ENCODE results near the gene IL22RA1.

The IL22RA1 gene

DNA sequence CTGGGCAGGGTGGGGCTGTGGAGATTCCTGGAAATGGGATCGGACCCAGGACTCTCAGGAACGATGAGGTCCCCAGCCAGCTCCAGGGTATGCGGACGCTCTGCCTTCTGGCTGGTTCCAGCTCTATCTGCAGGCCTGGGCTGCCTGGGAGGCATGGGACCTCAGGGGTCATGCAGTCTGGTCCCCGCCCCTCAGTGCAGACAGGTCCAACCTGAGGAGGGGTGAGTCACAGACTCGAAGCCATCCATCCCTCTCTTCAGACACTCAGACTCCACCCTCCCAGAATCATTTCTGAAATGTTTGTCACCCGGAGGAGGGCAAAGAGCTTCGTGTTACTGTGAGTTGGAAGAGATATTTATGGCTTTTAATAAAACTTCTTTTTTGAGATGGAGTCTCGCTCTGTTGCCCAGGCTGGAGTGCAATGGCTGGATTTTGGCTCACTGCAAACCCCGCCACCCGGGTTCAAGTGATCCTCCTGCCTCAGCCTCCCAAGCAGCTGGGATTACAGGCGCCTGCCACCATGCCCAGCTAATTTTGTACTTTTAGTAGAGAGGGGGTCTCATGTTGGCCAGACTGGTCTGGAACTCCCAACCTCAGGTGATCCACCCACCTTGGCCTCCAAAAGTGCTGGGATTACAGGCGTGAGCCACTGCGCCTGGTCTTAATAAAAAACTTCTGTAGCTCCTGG, 25.1 kb downstream of the IL22RA1 start:
- H3K4me3 ChIP-seq (ENCODE audit: low read length, poor library complexity, severe bottlenecking) = no peak overlapping the region
- H3K9me3 ChIP-seq (ENCODE audit: insufficient read depth, low read depth, low read length) = no peaks in the 10 kb centered on the region
- no peaks in the 10 kb centered on the region for H3K36me3 ChIP-seq (ENCODE audit: insufficient read depth, low read length)
- H4K20me1 ChIP-seq (ENCODE audit: insufficient read depth, low read length, poor library complexity, severe bottlenecking) = no peaks in the 10 kb centered on the region
- H3K9ac ChIP-seq (ENCODE audit: low read depth, low read length, poor library complexity, severe bottlenecking) = no peak overlapping the region
- no peaks in the 10 kb centered on the region for H3K27me3 ChIP-seq (ENCODE audit: insufficient read depth, low read length, poor library complexity, severe bottlenecking)
- H3F3A ChIP-seq (ENCODE audit: low read depth) = no peaks in the 10 kb centered on the region
- H3K4me2 ChIP-seq (ENCODE audit: low read depth, low read length, poor library complexity, severe bottlenecking) = no peak overlapping the region
- H3K9me2 ChIP-seq (replicated peaks; ENCODE audit: low read depth, low read length) = no peaks in the 10 kb centered on the region
- H2AFZ ChIP-seq (ENCODE audit: low read length) = no peak overlapping the region
- H3K4me1 ChIP-seq (ENCODE audit: insufficient read depth, low read length, poor library complexity, severe bottlenecking) = no peaks in the 10 kb centered on the region
- H3K79me2 ChIP-seq (ENCODE audit: insufficient read depth, low read length) = no peaks in the 10 kb centered on the region
- TF ChIP-seq EZH2phosphoT487 (IDR thresholded peaks at IDR 0.05; ENCODE audit: borderline replicate concordance) = no peak

DNA sequence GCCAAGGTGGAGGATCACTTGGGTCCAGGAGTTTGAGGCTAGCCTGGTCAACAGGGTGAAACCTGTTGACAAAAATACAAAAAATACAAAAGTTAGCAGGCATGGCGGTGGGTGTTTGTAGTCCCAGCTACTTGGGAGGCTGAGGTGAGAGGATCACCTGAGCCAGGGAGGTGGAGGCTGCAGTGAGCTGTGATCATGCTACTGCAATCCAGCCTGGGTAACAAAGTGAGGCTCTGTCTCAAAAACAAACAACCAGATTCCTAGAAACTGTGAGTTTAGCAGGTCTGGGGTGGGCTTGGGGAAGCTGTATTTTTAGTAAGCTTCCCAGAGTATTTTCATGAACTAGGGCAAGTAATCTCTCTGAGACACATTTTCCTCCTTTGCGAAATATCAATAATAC, 25.8 kb downstream of the IL22RA1 start:
- Histone ChIP-seq H4K20me1 (ENCODE audit: insufficient read depth, low read length, poor library complexity, severe bottlenecking) (no peaks in the 10 kb centered on the region), H3F3A (ENCODE audit: low read depth) (no peaks in the 10 kb centered on the region), H3K9me3 (ENCODE audit: insufficient read depth, low read depth, low read length) (no peaks in the 10 kb centered on the region), H3K9ac (ENCODE audit: low read depth, low read length, poor library complexity, severe bottlenecking) (no peak overlapping the region), H2AFZ (ENCODE audit: low read length) (no peak overlapping the region), H3K9me2 (replicated peaks; ENCODE audit: low read depth, low read length) (no peaks in the 10 kb centered on the region), H3K4me2 (ENCODE audit: low read depth, low read length, poor library complexity, severe bottlenecking) (no peak overlapping the region), H3K4me3 (ENCODE audit: low read length, poor library complexity, severe bottlenecking) (no peak overlapping the region), H3K79me2 (ENCODE audit: insufficient read depth, low read length) (no peaks in the 10 kb centered on the region), H3K4me1 (ENCODE audit: insufficient read depth, low read length, poor library complexity, severe bottlenecking) (peaks cover 3% of the 10 kb centered on the region), H3K36me3 (ENCODE audit: insufficient read depth, low read length) (no peaks in the 10 kb centered on the region), H3K27me3 (ENCODE audit: insufficient read depth, low read length, poor library complexity, severe bottlenecking) (no peaks in the 10 kb centered on the region)
- TF ChIP-seq, protein P1, sequence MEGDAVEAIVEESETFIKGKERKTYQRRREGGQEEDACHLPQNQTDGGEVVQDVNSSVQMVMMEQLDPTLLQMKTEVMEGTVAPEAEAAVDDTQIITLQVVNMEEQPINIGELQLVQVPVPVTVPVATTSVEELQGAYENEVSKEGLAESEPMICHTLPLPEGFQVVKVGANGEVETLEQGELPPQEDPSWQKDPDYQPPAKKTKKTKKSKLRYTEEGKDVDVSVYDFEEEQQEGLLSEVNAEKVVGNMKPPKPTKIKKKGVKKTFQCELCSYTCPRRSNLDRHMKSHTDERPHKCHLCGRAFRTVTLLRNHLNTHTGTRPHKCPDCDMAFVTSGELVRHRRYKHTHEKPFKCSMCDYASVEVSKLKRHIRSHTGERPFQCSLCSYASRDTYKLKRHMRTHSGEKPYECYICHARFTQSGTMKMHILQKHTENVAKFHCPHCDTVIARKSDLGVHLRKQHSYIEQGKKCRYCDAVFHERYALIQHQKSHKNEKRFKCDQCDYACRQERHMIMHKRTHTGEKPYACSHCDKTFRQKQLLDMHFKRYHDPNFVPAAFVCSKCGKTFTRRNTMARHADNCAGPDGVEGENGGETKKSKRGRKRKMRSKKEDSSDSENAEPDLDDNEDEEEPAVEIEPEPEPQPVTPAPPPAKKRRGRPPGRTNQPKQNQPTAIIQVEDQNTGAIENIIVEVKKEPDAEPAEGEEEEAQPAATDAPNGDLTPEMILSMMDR (conservative IDR thresholded peaks at IDR 0.05; ENCODE audit: low read length) = no peak
- no peak for TF ChIP-seq EZH2phosphoT487 (IDR thresholded peaks at IDR 0.05; ENCODE audit: borderline replicate concordance)

DNA sequence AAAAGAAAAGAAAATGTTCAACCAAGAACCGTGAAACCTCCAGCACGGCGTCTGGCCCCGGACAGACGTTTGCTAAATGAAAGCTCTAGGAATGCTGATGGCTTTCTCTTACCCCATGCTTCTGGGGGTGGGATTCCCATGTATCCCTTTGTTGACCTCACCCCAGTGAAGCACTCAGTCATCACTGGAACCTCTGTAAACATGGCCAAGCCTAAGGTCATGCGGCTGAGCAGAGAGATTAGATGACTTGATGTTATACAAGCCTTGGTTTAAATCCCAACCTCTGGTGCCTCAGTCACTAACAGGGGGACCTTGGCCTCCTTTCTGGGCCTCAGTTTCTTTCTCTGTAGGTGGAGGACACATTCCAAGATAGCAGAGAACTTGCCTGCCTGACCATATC, 28.2 kb downstream of the IL22RA1 start:
- Histone ChIP-seq H3K9me3 (ENCODE audit: insufficient read depth, low read depth, low read length) (no peaks in the 10 kb centered on the region), H2AFZ (ENCODE audit: low read length) (no peak overlapping the region), H3K27me3 (ENCODE audit: insufficient read depth, low read length, poor library complexity, severe bottlenecking) (no peaks in the 10 kb centered on the region), H3K4me2 (ENCODE audit: low read depth, low read length, poor library complexity, severe bottlenecking) (no peak overlapping the region), H3K36me3 (ENCODE audit: insufficient read depth, low read length) (no peaks in the 10 kb centered on the region), H3K9me2 (replicated peaks; ENCODE audit: low read depth, low read length) (no peaks in the 10 kb centered on the region), H3K4me3 (ENCODE audit: low read length, poor library complexity, severe bottlenecking) (no peak overlapping the region), H3K79me2 (ENCODE audit: insufficient read depth, low read length) (no peaks in the 10 kb centered on the region), H3K9ac (ENCODE audit: low read depth, low read length, poor library complexity, severe bottlenecking) (no peak overlapping the region), H3K4me1 (ENCODE audit: insufficient read depth, low read length, poor library complexity, severe bottlenecking) (peaks cover 5% of the 10 kb centered on the region), H4K20me1 (ENCODE audit: insufficient read depth, low read length, poor library complexity, severe bottlenecking) (no peaks in the 10 kb centered on the region), H3F3A (ENCODE audit: low read depth) (no peaks in the 10 kb centered on the region)
- TF ChIP-seq, protein P1 (conservative IDR thresholded peaks at IDR 0.05; ENCODE audit: low read length) = no peak
- no peak for TF ChIP-seq EZH2phosphoT487 (IDR thresholded peaks at IDR 0.05; ENCODE audit: borderline replicate concordance)

DNA sequence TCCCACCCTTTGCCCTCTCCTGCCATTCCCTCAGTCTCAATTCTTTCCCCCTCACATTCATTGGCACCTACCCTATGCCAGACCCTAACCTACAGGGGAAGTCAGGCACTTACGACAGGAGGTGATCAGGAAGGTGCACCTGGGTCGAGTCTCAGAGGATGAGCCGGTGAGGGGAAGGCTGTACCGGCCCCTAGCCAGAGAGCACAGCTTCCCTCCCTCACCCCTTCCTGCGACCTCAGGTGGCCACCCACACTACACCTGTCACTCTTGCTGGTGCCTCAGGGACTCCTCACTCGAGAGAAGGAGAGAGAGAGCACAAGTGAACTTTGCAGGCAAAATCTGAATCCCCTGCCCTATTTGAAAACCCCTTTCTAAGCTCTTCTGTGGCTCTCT, 29.3 kb downstream of the IL22RA1 start:
- H3K4me2 ChIP-seq (ENCODE audit: low read depth, low read length, poor library complexity, severe bottlenecking) = no peak overlapping the region
- no peaks in the 10 kb centered on the region for H4K20me1 ChIP-seq (ENCODE audit: insufficient read depth, low read length, poor library complexity, severe bottlenecking)
- TF ChIP-seq EZH2phosphoT487 (IDR thresholded peaks at IDR 0.05; ENCODE audit: borderline replicate concordance) = no peak
- TF ChIP-seq, protein P1 (conservative IDR thresholded peaks at IDR 0.05; ENCODE audit: low read length) = no peak
- H3K36me3 ChIP-seq (ENCODE audit: insufficient read depth, low read length) = no peaks in the 10 kb centered on the region
- peaks cover 5% of the 10 kb centered on the region for H3K4me1 ChIP-seq (ENCODE audit: insufficient read depth, low read length, poor library complexity, severe bottlenecking)
- H3K9me2 ChIP-seq (replicated peaks; ENCODE audit: low read depth, low read length) = no peaks in the 10 kb centered on the region
- no peaks in the 10 kb centered on the region for H3K79me2 ChIP-seq (ENCODE audit: insufficient read depth, low read length)
- H3F3A ChIP-seq (ENCODE audit: low read depth) = no peaks in the 10 kb centered on the region
- H3K9me3 ChIP-seq (ENCODE audit: insufficient read depth, low read depth, low read length) = no peaks in the 10 kb centered on the region
- H3K9ac ChIP-seq (ENCODE audit: low read depth, low read length, poor library complexity, severe bottlenecking) = no peak overlapping the region
- H3K4me3 ChIP-seq (ENCODE audit: low read length, poor library complexity, severe bottlenecking) = no peak overlapping the region
- no peak overlapping the region for H2AFZ ChIP-seq (ENCODE audit: low read length)
- no peaks in the 10 kb centered on the region for H3K27me3 ChIP-seq (ENCODE audit: insufficient read depth, low read length, poor library complexity, severe bottlenecking)

All from Loucy (cell line).